Esophagus muscularis mucosa (tissue), 4 donors: ENCODE data around the gene DNAH14.
"Not testable (repeated sequence)": the region's sequence is repeated elsewhere in the genome, so short reads cannot be mapped to it uniquely, and the experiment has no call there.

Experiments
- EP300 ChIP-seq: sonication (generic); formaldehyde crosslinking; IDR thresholded peaks from one replicate; pipeline ENCODE4 v1.6.1; 2017; ENCODE audit warnings: antibody characterized with exemption
- POLR2A ChIP-seq: fragments of 450-650 bp; IDR thresholded peaks from one replicate; pipeline ENCODE4 v1.6.1; 2017; ENCODE audit warnings: antibody characterized with exemption, moderate library complexity, mild to moderate bottlenecking, low read depth
- TF ChIP-seq, protein P1 (sequence below), 3 experiments: fragments of 200-600 bp in 2 of 3; fragments of 450-650 bp in 1 of 3; sonication (generic) in 2 of 3; IDR thresholded peaks; one replicate each; pipeline ENCODE4 v1.5.1; 2017 to 2019; ENCODE audit warnings: antibody characterized with exemption in 3 of 3, mild to moderate bottlenecking in 2 of 3, moderate library complexity in 1 of 3

DNA sequence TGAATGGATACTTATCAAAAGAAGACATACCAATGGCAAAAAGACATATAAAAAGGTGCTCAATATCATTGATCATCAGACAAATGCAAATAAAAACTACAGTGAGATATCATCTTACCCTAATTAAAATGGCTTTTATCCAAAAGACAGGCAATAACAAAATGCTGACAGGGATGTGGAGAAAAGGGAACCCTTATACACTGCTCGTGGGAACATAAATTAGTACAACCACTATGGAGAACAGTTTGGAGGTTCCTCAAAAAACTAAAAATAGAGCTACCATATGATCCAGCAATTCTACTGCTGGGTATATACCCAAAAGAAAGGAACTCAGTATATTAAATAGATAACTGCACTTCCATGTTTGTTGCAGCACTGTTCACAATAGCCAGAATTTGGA is 400.5 kb downstream of the DNAH14 start:
- TF ChIP-seq POLR2A, EP300: not testable (repeated sequence)
- TF ChIP-seq, protein P1, sequence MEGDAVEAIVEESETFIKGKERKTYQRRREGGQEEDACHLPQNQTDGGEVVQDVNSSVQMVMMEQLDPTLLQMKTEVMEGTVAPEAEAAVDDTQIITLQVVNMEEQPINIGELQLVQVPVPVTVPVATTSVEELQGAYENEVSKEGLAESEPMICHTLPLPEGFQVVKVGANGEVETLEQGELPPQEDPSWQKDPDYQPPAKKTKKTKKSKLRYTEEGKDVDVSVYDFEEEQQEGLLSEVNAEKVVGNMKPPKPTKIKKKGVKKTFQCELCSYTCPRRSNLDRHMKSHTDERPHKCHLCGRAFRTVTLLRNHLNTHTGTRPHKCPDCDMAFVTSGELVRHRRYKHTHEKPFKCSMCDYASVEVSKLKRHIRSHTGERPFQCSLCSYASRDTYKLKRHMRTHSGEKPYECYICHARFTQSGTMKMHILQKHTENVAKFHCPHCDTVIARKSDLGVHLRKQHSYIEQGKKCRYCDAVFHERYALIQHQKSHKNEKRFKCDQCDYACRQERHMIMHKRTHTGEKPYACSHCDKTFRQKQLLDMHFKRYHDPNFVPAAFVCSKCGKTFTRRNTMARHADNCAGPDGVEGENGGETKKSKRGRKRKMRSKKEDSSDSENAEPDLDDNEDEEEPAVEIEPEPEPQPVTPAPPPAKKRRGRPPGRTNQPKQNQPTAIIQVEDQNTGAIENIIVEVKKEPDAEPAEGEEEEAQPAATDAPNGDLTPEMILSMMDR (IDR thresholded peaks at IDR 0.05): not testable (repeated sequence)
